Measurements from ENCODE around the gene CENPN. TPM values are rescaled to one million over a fixed set of nuclear protein-coding genes. Genes with fewer than 3 reads are reported as not detected.

CENPN gene
- total RNA-seq, 2 experiments from 2014 or later = 8.7 to 9.7 TPM

DNA sequence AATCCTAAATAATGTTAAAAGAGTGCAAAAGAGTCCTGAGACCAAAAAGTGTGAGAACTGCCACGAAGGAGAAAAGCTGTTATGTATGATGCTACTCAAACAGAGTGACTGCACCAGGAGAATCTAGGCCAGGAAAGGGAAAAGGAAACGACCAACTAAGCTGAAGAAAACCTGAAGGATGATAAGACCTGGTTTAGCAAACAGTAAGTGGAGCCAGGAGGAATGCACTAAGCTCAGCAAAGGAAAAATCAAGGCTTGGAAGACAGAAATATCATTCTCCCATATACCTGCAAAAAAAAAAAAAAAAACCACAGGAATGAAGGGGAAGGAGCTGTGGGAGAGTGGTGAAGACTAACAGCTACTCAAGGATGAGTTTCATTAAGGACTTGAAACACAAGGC lies 21.4 kb upstream of the CENPN start:
- CTCF ChIA-PET = interaction anchor here (0.6 kb wide), 1 partner anchor 11 kb away, joined by 3 read pairs; no protein-coding TSS in a partner anchor
- Histone ChIP-seq H3K9me3 (ENCODE audit: control insufficient read depth in 1 of 2, insufficient read depth in 1 of 2, low read length in 2 of 2) (no peaks in the 10 kb centered on the region), H3K4me3 (ENCODE audit: low read length) (no peak overlapping the region), H3K27me3 (ENCODE audit: control insufficient read depth in 1 of 2, insufficient read depth in 2 of 2, low read length in 2 of 2) (no peaks in the 10 kb centered on the region), H3K4me1 (ENCODE audit: insufficient read depth, low read length) (peaks cover 3% of the 10 kb centered on the region), H3K36me3 (ENCODE audit: insufficient read depth, low read length) (peaks cover 4% of the 10 kb centered on the region), H3K27ac (ENCODE audit: low read depth in 1 of 2, low read length in 2 of 2) (no peak overlapping the region)
- Mint-ChIP-seq H3K4me3 (no peak overlapping the region), H3K9me3 (no peaks in the 10 kb centered on the region), H3K27ac (no peak overlapping the region), H3K27me3 (no peaks in the 10 kb centered on the region), H3K36me3 (ENCODE audit: low read depth) (peaks cover 45% of the 10 kb centered on the region), H3K4me1 (ENCODE audit: low read depth) (peaks cover 41% of the 10 kb centered on the region)
- TF ChIP-seq, protein P1, sequence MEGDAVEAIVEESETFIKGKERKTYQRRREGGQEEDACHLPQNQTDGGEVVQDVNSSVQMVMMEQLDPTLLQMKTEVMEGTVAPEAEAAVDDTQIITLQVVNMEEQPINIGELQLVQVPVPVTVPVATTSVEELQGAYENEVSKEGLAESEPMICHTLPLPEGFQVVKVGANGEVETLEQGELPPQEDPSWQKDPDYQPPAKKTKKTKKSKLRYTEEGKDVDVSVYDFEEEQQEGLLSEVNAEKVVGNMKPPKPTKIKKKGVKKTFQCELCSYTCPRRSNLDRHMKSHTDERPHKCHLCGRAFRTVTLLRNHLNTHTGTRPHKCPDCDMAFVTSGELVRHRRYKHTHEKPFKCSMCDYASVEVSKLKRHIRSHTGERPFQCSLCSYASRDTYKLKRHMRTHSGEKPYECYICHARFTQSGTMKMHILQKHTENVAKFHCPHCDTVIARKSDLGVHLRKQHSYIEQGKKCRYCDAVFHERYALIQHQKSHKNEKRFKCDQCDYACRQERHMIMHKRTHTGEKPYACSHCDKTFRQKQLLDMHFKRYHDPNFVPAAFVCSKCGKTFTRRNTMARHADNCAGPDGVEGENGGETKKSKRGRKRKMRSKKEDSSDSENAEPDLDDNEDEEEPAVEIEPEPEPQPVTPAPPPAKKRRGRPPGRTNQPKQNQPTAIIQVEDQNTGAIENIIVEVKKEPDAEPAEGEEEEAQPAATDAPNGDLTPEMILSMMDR (IDR thresholded peaks at IDR 0.05) = no peak
- intact Hi-C loops (cut with DNase I, micrococcal nuclease) = no loop called here
- DNase-seq (no peak), ATAC-seq (ENCODE audit: poor library complexity) (no peak)
- POLR2A ChIA-PET = interaction anchor here (0.5 kb wide), 1 partner anchor 16 kb away, joined by 3 read pairs; no protein-coding TSS in a partner anchor

DNA sequence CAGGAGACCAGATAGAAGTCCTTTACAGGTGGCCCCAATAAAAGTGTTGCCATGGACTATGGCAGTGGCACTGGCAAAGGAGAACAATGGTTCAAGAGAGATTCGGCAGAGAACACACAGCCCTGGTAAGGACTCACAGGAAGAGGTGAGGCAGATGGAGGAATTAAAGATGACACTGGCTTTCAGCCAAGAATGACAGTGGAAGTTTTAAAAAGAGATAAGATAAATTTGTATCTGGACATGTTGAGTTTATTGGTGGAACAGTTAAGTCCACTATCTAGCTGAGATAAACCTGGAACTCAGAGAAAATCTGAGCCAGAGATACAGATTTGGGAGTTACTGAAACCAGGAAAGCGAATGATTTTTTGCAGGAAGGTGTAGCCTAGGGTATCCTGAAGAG lies 20.5 kb upstream of the CENPN start:
- Histone ChIP-seq H3K27me3 (ENCODE audit: control insufficient read depth in 1 of 2, insufficient read depth in 2 of 2, low read length in 2 of 2) (no peaks in the 10 kb centered on the region), H3K27ac (ENCODE audit: low read depth in 1 of 2, low read length in 2 of 2) (no peak overlapping the region), H3K4me3 (ENCODE audit: low read length) (no peak overlapping the region), H3K36me3 (ENCODE audit: insufficient read depth, low read length) (peaks cover 6% of the 10 kb centered on the region), H3K4me1 (ENCODE audit: insufficient read depth, low read length) (peaks cover 3% of the 10 kb centered on the region), H3K9me3 (ENCODE audit: control insufficient read depth in 1 of 2, insufficient read depth in 1 of 2, low read length in 2 of 2) (no peaks in the 10 kb centered on the region)
- DNase-seq (no peak), ATAC-seq (ENCODE audit: poor library complexity) (no peak)
- H3K27ac Mint-ChIP-seq = no peak overlapping the region
- no peaks in the 10 kb centered on the region for H3K9me3 Mint-ChIP-seq
- peaks cover 42% of the 10 kb centered on the region for H3K36me3 Mint-ChIP-seq (ENCODE audit: low read depth)
- CTCF ChIA-PET = no interaction called here
- H3K27me3 Mint-ChIP-seq = no peaks in the 10 kb centered on the region
- TF ChIP-seq, protein P1 (IDR thresholded peaks at IDR 0.05) = no peak
- intact Hi-C loops (cut with DNase I, micrococcal nuclease) = no loop called here
- H3K4me3 Mint-ChIP-seq = no peak overlapping the region
- H3K4me1 Mint-ChIP-seq (ENCODE audit: low read depth) = peaks cover 39% of the 10 kb centered on the region
- POLR2A ChIA-PET = no interaction called here

DNA sequence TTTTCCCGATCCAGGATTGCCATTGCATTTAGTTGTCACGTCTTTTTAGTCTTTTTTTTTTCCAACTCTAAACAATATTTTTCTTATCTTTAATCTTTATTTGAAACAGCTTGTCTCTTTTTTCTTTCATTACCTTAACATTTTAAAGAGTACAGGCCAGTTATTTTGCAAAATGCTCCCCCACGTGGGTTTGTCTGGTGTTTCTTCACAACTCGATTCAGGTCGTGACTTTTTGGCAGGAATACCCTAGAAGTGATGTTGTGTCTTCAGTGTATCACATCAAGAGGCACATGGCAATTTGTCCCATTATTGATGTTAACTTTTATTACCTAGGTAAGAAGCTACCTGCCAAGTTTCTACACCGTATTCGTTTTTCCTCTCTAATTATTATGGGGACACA lies 18.3 kb upstream of the CENPN start:
- Mint-ChIP-seq H3K4me1 (ENCODE audit: low read depth) (peaks cover 48% of the 10 kb centered on the region), H3K27ac (peak overlapping the region; percentile 8), H3K4me3 (no peak overlapping the region), H3K36me3 (ENCODE audit: low read depth) (peaks cover 49% of the 10 kb centered on the region), H3K9me3 (no peaks in the 10 kb centered on the region), H3K27me3 (no peaks in the 10 kb centered on the region)
- Histone ChIP-seq H3K27me3 (ENCODE audit: control insufficient read depth in 1 of 2, insufficient read depth in 2 of 2, low read length in 2 of 2) (no peaks in the 10 kb centered on the region), H3K4me1 (ENCODE audit: insufficient read depth, low read length) (peaks cover 3% of the 10 kb centered on the region), H3K9me3 (ENCODE audit: control insufficient read depth in 1 of 2, insufficient read depth in 1 of 2, low read length in 2 of 2) (no peaks in the 10 kb centered on the region), H3K4me3 (ENCODE audit: low read length) (no peak overlapping the region), H3K27ac (ENCODE audit: low read depth in 1 of 2, low read length in 2 of 2) (no peak overlapping the region), H3K36me3 (ENCODE audit: insufficient read depth, low read length) (peaks cover 7% of the 10 kb centered on the region)
- ChIA-PET POLR2A (interaction anchor here (1.4 kb wide), 1 partner anchor 18 kb away, joined by 6 read pairs; the partner anchor contains the start of genes CENPN and CMC2), CTCF (interaction anchor here (1.7 kb wide), 1 partner anchor 47 kb away, joined by 3 read pairs; the partner anchor contains the start of gene ATMIN)
- no peak for ATAC-seq (ENCODE audit: poor library complexity)
- intact Hi-C loops (cut with DNase I, micrococcal nuclease) = no loop called here
- DNase-seq = no peak
- TF ChIP-seq, protein P1 (IDR thresholded peaks at IDR 0.05) = no peak

Measured in CD4-positive, alpha-beta T cell (primary cell).